ENCODE measurements around the gene IRX4. TPM values are rescaled to one million over a fixed set of nuclear protein-coding genes. Genes with fewer than 3 reads are reported as not detected.

IRX4 gene
- total RNA-seq, 1 experiment from 2014 or later = 16.5 TPM

DNA sequence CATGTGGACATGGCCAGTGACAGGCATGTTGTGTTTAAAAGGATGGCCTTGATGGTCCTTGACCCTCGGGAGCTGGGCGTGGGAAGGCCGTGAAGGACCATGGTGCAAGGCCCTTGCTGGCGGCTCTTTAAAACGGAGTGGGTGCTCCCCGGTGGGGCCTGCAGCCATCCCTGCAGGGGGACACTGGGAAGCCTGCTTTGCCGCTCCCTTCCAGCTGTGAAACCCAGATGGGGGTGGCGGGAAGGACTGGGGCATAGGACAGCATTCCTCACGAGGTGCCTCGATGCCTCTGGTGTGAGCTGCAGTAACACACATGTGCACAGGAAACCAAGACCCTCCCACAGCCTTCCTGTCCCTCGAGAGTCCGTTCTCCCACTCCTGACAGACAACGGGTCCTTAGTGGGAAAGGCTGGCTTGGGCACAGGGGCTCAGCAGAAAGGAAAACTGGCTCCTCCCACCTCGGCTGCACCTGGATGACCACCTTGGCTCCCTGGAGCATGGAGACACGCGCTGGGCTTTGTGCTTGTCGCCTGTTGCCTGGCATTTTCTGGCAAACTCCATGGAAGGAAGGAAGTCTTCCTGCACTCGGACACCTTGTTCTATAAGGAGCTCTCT is 30.3 kb upstream of the IRX4 start (continued):
- TF ChIP-seq POLR2A (IDR thresholded peaks at IDR 0.05; ENCODE audit: borderline replicate concordance, extremely low read depth, insufficient read depth, insufficient read length) (no peak), EGR1 (IDR thresholded peaks at IDR 0.05; ENCODE audit: low read depth) (no peak), CEBPB (IDR thresholded peaks at IDR 0.05; ENCODE audit: low read depth) (no peak), FOSL1 (IDR thresholded peaks at IDR 0.05; ENCODE audit: low read depth) (no peak), SP1 (IDR thresholded peaks at IDR 0.05; ENCODE audit: low read depth) (no peak)
- TF ChIP-seq, protein P1, sequence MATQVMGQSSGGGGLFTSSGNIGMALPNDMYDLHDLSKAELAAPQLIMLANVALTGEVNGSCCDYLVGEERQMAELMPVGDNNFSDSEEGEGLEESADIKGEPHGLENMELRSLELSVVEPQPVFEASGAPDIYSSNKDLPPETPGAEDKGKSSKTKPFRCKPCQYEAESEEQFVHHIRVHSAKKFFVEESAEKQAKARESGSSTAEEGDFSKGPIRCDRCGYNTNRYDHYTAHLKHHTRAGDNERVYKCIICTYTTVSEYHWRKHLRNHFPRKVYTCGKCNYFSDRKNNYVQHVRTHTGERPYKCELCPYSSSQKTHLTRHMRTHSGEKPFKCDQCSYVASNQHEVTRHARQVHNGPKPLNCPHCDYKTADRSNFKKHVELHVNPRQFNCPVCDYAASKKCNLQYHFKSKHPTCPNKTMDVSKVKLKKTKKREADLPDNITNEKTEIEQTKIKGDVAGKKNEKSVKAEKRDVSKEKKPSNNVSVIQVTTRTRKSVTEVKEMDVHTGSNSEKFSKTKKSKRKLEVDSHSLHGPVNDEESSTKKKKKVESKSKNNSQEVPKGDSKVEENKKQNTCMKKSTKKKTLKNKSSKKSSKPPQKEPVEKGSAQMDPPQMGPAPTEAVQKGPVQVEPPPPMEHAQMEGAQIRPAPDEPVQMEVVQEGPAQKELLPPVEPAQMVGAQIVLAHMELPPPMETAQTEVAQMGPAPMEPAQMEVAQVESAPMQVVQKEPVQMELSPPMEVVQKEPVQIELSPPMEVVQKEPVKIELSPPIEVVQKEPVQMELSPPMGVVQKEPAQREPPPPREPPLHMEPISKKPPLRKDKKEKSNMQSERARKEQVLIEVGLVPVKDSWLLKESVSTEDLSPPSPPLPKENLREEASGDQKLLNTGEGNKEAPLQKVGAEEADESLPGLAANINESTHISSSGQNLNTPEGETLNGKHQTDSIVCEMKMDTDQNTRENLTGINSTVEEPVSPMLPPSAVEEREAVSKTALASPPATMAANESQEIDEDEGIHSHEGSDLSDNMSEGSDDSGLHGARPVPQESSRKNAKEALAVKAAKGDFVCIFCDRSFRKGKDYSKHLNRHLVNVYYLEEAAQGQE (IDR thresholded peaks at IDR 0.05; ENCODE audit: low read depth) = no peak

DNA sequence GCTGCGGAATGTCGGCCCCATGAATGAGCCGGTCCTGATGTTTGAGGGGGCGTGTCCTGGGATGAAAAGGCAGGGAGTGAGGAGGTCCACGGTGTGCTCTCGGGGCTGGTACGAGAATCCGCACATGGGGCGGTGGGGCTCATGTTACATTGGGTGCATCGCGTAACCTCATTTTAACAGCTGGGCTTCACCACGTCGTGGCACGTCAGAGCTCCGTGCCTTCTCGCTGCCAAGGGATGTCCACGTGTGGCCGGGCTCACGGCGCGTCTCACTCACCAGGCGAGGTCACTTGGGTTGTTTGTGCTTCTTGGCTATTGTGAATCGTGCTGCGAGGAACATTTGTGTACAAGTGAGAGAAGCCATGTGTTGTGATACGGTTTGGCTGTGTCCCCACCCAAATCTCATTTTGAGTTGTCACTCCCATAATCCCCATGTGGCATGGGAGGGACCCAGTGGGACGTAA is 29.1 kb upstream of the IRX4 start:
- no peaks in the 10 kb centered on the region for H3K27me3 ChIP-seq (ENCODE audit: insufficient read depth, low read length)

More for the DNA sequence above, 29.1 kb upstream of the IRX4 start:
- intact Hi-C loops (cut with micrococcal nuclease) = no loop called here
- Histone ChIP-seq H3K79me2 (ENCODE audit: insufficient read depth, low read length) (no peaks in the 10 kb centered on the region), H4K20me1 (ENCODE audit: insufficient read depth) (no peaks in the 10 kb centered on the region), H3K27ac (ENCODE audit: low read depth, low read length) (no peak overlapping the region), H3K4me2 (ENCODE audit: low read length) (no peak overlapping the region), H3K36me3 (ENCODE audit: control insufficient read depth in 1 of 2, insufficient read depth in 2 of 2, low read length in 2 of 2) (no peaks in the 10 kb centered on the region), H3K9me2 (ENCODE audit: insufficient read depth) (no peaks in the 10 kb centered on the region), H3K4me1 (ENCODE audit: control insufficient read depth in 1 of 2, insufficient read depth in 2 of 2, low read length in 2 of 2) (no peaks in the 10 kb centered on the region), H3K4me3 (replicated peaks in 1 of 2; ENCODE audit: low read depth in 1 of 2, low read length in 2 of 2) (no peak overlapping the region), H2AFZ (ENCODE audit: low read depth, low read length, poor library complexity, severe bottlenecking) (no peak overlapping the region), H3K9me3 (ENCODE audit: control insufficient read depth in 1 of 2, insufficient read depth in 1 of 2, low read depth in 1 of 2, low read length in 2 of 2) (no peaks in the 10 kb centered on the region), H3K9ac (ENCODE audit: low read length) (no peak overlapping the region)
- no peak for DNase-seq (ENCODE audit: low read depth, low spot score)
- TF ChIP-seq POLR2AphosphoS5 (IDR thresholded peaks at IDR 0.05; ENCODE audit: low read depth, low read length) (no peak), POLR2A (IDR thresholded peaks at IDR 0.05; ENCODE audit: borderline replicate concordance, extremely low read depth, insufficient read depth, insufficient read length) (no peak), RAD21 (IDR thresholded peaks at IDR 0.05; ENCODE audit: low read depth) (no peak), SRF (IDR thresholded peaks at IDR 0.05; ENCODE audit: low read depth) (no peak), EGR1 (IDR thresholded peaks at IDR 0.05; ENCODE audit: low read depth) (no peak), TCF7L2 (IDR thresholded peaks at IDR 0.05; ENCODE audit: borderline replicate concordance, extremely low read depth, insufficient read depth, insufficient read length) (no peak), EZH2phosphoT487 (IDR thresholded peaks at IDR 0.05; ENCODE audit: borderline replicate concordance) (no peak), YY1 (IDR thresholded peaks at IDR 0.05; ENCODE audit: extremely low read depth, insufficient replicate concordance, low read depth, low read length) (no peak), JUND (IDR thresholded peaks at IDR 0.05) (no peak)
- TF ChIP-seq, protein P2, sequence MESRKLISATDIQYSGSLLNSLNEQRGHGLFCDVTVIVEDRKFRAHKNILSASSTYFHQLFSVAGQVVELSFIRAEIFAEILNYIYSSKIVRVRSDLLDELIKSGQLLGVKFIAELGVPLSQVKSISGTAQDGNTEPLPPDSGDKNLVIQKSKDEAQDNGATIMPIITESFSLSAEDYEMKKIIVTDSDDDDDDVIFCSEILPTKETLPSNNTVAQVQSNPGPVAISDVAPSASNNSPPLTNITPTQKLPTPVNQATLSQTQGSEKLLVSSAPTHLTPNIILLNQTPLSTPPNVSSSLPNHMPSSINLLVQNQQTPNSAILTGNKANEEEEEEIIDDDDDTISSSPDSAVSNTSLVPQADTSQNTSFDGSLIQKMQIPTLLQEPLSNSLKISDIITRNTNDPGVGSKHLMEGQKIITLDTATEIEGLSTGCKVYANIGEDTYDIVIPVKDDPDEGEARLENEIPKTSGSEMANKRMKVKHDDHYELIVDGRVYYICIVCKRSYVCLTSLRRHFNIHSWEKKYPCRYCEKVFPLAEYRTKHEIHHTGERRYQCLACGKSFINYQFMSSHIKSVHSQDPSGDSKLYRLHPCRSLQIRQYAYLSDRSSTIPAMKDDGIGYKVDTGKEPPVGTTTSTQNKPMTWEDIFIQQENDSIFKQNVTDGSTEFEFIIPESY (IDR thresholded peaks at IDR 0.05; ENCODE audit: extremely low read depth, insufficient replicate concordance, low read length) = no peak
- ChIA-PET CTCF (no interaction called here), POLR2A (no interaction called here), RAD21 (ENCODE audit: low non-redundant PET in 1 of 2, low total read pairs in 2 of 2, uncharacterized antibody in 2 of 2, unreplicated experiment in 2 of 2) (no interaction called here)
- no peak for ATAC-seq
- BruUV-seq (replicated peaks) = no TSS peak

Measured in HCT116 (cell line).